Testis (tissue), 2 donors: Measurements from ENCODE around the gene PTPN7.

Experiments used
- POLR2A ChIP-seq: fragments of 450-650 bp; IDR thresholded peaks from one replicate; pipeline ENCODE4 v1.6.1; 2017; ENCODE audit warnings: antibody characterized with exemption, mild to moderate bottlenecking, moderate library complexity
- TF ChIP-seq, protein P1 (sequence below), 3 experiments: fragments of 450-650 bp in 2 of 3; fragments of 200-600 bp in 1 of 3; sonication (generic) in 1 of 3; IDR thresholded peaks; one replicate each; pipeline ENCODE4 v1.5.1; 2016 to 2019; ENCODE audit warnings: antibody characterized with exemption in 3 of 3, mild to moderate bottlenecking in 2 of 3, moderate library complexity in 1 of 3

DNA sequence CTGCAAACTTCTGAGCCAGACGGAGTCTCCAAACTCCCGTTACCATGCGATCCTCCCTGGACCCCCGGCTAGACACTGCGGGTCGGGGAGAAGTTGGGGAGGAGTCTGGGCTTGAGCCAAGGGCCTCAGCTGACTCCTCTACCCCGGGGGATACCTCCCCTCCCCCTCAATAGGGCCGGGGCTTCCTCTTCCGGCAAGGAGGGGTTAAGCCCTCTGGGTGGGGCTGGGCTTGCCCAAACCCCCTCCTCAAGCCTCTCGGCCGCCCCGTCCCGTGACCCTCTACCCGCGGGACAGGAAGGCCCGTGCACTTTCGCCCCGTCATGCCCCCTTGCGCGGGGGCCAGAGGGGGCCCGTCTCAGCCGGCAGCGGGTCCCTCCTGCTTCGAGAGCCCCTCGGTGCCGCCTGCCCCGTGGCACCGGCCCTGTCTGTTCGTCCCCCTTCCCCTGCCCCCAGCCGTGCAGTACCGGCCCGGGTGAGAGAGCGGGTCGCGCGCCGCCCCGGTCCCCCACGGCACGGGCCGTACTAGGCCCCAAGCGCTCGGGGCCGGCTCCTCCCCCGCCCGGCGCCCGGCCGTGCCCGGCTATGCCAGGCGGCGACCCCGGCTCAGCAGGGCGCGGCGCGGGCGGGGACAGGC lies 16.5 kb downstream of the PTPN7 start:
- no peak for TF ChIP-seq POLR2A
- TF ChIP-seq, protein P1, sequence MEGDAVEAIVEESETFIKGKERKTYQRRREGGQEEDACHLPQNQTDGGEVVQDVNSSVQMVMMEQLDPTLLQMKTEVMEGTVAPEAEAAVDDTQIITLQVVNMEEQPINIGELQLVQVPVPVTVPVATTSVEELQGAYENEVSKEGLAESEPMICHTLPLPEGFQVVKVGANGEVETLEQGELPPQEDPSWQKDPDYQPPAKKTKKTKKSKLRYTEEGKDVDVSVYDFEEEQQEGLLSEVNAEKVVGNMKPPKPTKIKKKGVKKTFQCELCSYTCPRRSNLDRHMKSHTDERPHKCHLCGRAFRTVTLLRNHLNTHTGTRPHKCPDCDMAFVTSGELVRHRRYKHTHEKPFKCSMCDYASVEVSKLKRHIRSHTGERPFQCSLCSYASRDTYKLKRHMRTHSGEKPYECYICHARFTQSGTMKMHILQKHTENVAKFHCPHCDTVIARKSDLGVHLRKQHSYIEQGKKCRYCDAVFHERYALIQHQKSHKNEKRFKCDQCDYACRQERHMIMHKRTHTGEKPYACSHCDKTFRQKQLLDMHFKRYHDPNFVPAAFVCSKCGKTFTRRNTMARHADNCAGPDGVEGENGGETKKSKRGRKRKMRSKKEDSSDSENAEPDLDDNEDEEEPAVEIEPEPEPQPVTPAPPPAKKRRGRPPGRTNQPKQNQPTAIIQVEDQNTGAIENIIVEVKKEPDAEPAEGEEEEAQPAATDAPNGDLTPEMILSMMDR (IDR thresholded peaks at IDR 0.05): no peak
